Right atrium auricular region (tissue), 2 donors: ENCODE measurements around the gene CACNA1C. TPM values are rescaled to one million over a fixed set of nuclear protein-coding genes. Genes with fewer than 3 reads are reported as not detected.

Source experiments
- DNase-seq: peaks from one replicate; pipeline ENCODE4 v3.0.0-alpha.2; 2019; ENCODE audit warnings: low spot score
- H3K27ac ChIP-seq, 2 donors: fragments of 200-600 bp; sonication (generic); 1 replicate in 1 of 2; 2 replicates in 1 of 2; pipeline ENCODE4 v1.5.1; 2016 to 2019
- H3K27me3 ChIP-seq, 2 donors: fragments of 200-600 bp; sonication (generic); one replicate each; pipeline versions ENCODE4 v1.5.1 to v1.6.0; 2017 to 2019
- H3K36me3 ChIP-seq: fragments of 200-600 bp; sonication (generic); one replicate; pipeline ENCODE4 v1.5.1; 2016
- H3K4me1 ChIP-seq, 2 donors: fragments of 200-600 bp; sonication (generic); one replicate each; pipeline versions ENCODE4 v1.5.1 to v1.6.0; 2017 to 2019
- H3K4me3 ChIP-seq, 2 donors: fragments of 200-600 bp; sonication (generic); 1 replicate in 1 of 2; 2 replicates in 1 of 2; pipeline ENCODE4 v1.5.1; 2017 to 2019; ENCODE audit warnings: mild to moderate bottlenecking in 1 of 2, moderate library complexity in 1 of 2
- H3K9me3 ChIP-seq, 2 donors: fragments of 200-600 bp; sonication (generic); one replicate each; pipeline ENCODE4 v1.5.1; 2019
- CTCF ChIP-seq, 2 donors: fragments of 200-600 bp; sonication (generic); IDR thresholded peaks; one replicate each; pipeline ENCODE4 v1.5.1; 2019; ENCODE audit warnings: antibody characterized with exemption in 2 of 2
- total RNA-seq, 2 donors: library from RNA; depleted of rRNA; stranded (reverse); fragments of >200 nt; gene quantifications; one replicate each; pipeline ENCODE4 v1.1.0, GENCODE V29; 2016

CACNA1C gene
- total RNA-seq, 2 donors from 2014 or later = 83.1 to 93.6 TPM

DNA sequence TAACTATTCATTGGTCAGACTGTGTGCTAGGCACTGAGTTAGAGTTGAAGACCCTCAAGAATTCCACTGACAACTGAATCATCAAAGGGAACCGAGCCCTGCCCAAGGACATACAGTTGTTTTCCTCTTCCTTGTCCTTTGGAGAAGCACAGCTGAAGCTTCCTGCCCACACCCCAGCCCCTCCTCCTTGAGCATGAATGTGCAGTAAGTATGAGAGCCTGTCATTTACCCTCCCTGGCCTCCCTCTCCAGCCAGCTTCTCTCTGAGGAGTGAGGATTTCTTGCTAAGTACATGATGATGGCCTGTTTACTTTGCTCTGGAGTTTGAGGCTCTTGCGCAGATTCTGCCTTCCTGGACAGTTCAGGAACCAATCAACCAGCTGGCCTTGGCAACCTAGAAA is 235.2 kb downstream of the CACNA1C start:
- no peak overlapping the region for H3K4me3 ChIP-seq
- DNase-seq = no peak
- no peaks in the 10 kb centered on the region for H3K9me3 ChIP-seq
- H3K27ac ChIP-seq = peak overlapping the region; percentile 74 to 81
- no peaks in the 10 kb centered on the region for H3K27me3 ChIP-seq
- no peaks in the 10 kb centered on the region for H3K36me3 ChIP-seq
- no peak for TF ChIP-seq CTCF (IDR thresholded peaks at IDR 0.05)
- peaks cover 0 to 94% of the 10 kb centered on the region in 2 donors for H3K4me1 ChIP-seq

DNA sequence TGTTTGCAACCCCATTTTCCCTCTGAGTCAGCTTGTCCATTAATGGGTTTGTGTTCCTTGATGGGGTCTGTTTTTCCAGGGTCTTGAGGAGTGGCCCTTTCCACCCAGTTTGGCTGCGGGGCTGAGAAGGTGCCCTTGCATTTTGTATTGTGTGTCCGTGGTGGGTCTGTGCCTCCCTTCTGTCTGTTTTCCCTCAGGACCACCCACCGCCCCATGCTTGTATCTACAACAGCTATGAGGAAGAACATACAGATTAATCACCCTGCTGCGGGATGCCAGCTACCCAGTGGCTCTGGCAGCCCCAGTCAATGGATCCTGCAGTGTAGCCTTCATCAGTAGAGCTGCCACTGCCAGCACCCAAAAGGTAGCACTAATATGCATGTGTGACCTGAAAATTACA is 235.7 kb downstream of the CACNA1C start:
- peak overlapping the region; percentile 74 to 81 for H3K27ac ChIP-seq
- H3K4me1 ChIP-seq = peaks cover 0 to 94% of the 10 kb centered on the region in 2 donors
- no peak for DNase-seq
- no peaks in the 10 kb centered on the region for H3K9me3 ChIP-seq
- H3K4me3 ChIP-seq = no peak overlapping the region
- no peaks in the 10 kb centered on the region for H3K27me3 ChIP-seq
- no peaks in the 10 kb centered on the region for H3K36me3 ChIP-seq
- no peak for TF ChIP-seq CTCF (IDR thresholded peaks at IDR 0.05)

GRCh38 chr12:2288875-2289274 is 236.1 kb downstream of the CACNA1C start:
- no peak for DNase-seq
- Histone ChIP-seq H3K9me3 (no peaks in the 10 kb centered on the region), H3K27ac (peak overlapping the region in 1 of 2 donors; percentile 26), H3K36me3 (no peaks in the 10 kb centered on the region), H3K27me3 (no peaks in the 10 kb centered on the region), H3K4me3 (no peak overlapping the region), H3K4me1 (peaks cover 0 to 91% of the 10 kb centered on the region in 2 donors)
- no peak for TF ChIP-seq CTCF (IDR thresholded peaks at IDR 0.05)

- H3K9me3 ChIP-seq = no peaks in the 10 kb centered on the region
- no peak overlapping the region for H3K4me3 ChIP-seq
- TF ChIP-seq CTCF (IDR thresholded peaks at IDR 0.05) = no peak
- no peaks in the 10 kb centered on the region for H3K27me3 ChIP-seq
- H3K27ac ChIP-seq = peak overlapping the region; percentile 27 to 61
- no peaks in the 10 kb centered on the region for H3K36me3 ChIP-seq
- no peak for DNase-seq
- H3K4me1 ChIP-seq = peaks cover 0 to 91% of the 10 kb centered on the region in 2 donors
Measured at GRCh38 chr12:2289525-2289924, 236.7 kb downstream of the CACNA1C start.

DNA sequence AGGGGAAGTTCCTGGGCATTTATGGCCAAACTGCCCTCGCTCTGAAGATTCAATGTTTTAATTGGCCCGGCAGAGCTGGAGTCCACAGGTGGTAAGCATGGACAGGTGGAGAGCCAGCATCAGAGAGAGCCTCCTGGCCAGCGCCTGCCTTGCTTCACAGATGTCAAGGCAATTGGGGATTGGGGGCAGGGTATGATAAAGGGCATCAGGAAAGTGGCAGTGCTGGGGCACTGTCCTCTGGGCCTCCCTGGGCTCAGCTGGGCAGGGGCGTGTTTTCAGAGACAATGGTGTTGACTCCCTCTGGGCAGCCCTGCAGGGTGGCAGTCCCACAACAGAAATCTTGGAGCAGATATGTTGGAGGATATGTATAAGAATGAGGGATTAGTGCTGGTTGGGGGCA is 237.3 kb downstream of the CACNA1C start:
- Histone ChIP-seq H3K27me3 (no peaks in the 10 kb centered on the region), H3K36me3 (no peaks in the 10 kb centered on the region), H3K4me3 (no peak overlapping the region), H3K27ac (peak overlapping the region; percentile 27 to 61), H3K9me3 (no peaks in the 10 kb centered on the region), H3K4me1 (peaks cover 0 to 91% of the 10 kb centered on the region in 2 donors)
- TF ChIP-seq CTCF (IDR thresholded peaks at IDR 0.05) = no peak
- no peak for DNase-seq

- DNase-seq = no peak
Measured at GRCh38 chr12:2290516-2291065, 237.8 kb downstream of the CACNA1C start.

More at GRCh38 chr12:2290516-2291065, 237.8 kb downstream of the CACNA1C start:
- no peaks in the 10 kb centered on the region for H3K36me3 ChIP-seq
- H3K27ac ChIP-seq = peak overlapping the region; percentile 27 to 61
- H3K4me1 ChIP-seq = peaks cover 0 to 91% of the 10 kb centered on the region in 2 donors
- no peak overlapping the region for H3K4me3 ChIP-seq
- TF ChIP-seq CTCF (IDR thresholded peaks at IDR 0.05) = no peak
- no peaks in the 10 kb centered on the region for H3K9me3 ChIP-seq
- no peaks in the 10 kb centered on the region for H3K27me3 ChIP-seq
